Renal cortical epithelial cell (primary cell): ENCODE measurements around the gene ATP6V1G3. TPM values are rescaled to one million over a fixed set of nuclear protein-coding genes. Genes with fewer than 3 reads are reported as not detected.
"Not testable (repeated sequence)": the region's sequence is repeated elsewhere in the genome, so short reads cannot be mapped to it uniquely, and the experiment has no call there.

ENCODE experiments used
- DNase-seq: peaks from one replicate; pipeline ENCODE4 v3.0.0-alpha.2; 2011; ENCODE audit warnings: low read depth
- total RNA-seq: library from RNA; depleted of rRNA; stranded (reverse); fragments of >200 nt; gene quantifications from 2 replicates; pipeline ENCODE4 v1.2.3, GENCODE V29; 2014

ATP6V1G3 gene
- total RNA-seq, 1 donor from 2014 or later: not detected

DNA sequence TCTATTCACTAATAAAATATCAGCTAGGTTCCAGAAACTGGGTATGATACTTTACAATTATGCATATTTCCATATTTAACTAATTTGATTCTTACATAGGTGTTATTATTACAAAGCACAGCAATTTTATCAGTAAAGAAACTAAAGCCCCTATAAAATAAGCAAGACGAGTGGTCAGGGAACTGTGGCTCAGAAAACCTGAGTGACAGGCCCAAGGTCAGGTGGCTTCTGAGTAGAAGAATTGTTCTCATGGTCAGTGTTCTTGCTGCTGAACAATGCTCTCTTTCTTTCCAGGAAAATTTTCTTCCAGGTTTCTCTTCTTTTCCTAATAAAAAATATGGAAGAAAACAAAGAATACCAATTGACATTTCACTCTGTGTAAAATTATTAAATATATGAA, 2.2 kb upstream of the ATP6V1G3 start:
- no peak for DNase-seq

DNA sequence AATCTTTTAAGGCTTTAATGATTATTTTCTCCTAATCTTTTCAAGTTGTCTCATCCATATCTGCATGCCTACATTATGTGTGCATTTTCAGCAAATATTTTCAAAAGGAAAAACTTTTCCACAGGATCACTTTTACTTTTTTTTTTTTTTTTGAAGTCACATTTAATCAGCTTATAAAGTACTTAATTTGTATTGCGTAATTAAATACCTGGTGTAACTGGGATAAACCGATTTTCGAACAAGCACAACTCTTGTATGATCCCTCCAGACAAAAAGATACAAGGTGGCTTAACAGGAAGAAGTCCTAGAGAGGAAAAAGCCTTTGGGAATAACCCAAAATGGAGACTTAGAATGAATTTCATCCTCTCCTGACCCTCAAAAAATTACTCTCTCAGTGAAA, 1.3 kb upstream of the ATP6V1G3 start:
- no peak for DNase-seq

- DNase-seq: no peak
Observed at GRCh38 chr1:198538579-198539364, 1.7 kb downstream of the ATP6V1G3 start.

DNA sequence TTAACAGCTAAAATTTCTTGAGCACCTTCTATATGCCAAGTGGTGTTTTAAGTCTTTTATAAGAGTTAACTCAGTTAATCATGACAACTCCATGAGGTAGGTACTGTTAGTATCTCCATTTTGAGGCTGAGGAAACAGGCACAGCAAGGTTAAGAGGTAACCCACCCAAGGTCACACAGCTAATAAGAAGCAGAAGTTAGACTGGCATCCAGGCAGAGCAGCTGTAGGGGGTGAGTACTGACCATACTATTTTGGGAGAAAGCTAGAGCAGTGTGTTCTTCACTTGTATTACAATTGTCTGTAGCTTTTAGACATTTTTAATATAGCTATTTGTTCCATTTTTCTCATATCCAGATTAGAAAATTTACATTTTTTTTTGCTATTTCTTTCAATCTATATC, 4.8 kb downstream of the ATP6V1G3 start:
- DNase-seq: no peak

DNA sequence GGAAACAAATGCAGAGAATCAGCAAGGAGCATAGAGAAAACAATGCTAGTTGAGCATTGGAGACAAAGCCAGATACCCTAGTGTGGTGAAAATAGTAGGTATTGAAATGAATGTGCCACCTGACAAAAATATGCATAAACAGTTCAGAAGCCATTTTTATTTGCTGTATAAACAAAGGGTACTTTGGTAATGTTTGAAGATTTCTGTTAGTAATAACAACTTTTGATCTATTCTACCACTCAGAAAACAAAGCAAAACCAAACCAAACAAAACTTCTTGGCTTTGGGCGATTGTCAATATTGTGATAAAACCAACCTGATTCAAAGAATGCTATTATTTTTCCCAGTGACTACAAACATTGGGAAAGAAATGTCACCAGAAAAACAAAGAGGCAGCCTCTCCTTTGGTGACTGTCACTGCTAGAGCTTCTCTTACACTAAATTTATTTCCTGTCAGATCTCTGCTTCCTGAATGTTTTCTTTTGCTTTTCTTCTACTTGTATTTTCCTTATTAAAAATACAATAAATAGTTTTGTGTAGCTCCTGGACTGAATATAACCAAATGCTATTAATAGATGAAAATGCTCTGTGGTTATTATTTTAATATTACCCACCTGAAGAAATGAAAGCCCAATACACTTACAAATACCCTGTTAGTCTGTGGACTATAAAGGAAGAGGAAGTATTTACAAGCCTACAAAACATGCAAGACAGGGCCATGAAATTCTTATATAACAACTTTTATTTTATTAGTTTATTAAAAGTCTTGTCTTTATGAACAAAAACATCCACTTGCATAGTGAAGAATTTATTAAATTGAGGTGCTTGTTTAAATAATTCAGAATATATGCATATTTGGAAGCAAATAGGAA, 5.7 kb downstream of the ATP6V1G3 start:
- DNase-seq: no peak

DNA sequence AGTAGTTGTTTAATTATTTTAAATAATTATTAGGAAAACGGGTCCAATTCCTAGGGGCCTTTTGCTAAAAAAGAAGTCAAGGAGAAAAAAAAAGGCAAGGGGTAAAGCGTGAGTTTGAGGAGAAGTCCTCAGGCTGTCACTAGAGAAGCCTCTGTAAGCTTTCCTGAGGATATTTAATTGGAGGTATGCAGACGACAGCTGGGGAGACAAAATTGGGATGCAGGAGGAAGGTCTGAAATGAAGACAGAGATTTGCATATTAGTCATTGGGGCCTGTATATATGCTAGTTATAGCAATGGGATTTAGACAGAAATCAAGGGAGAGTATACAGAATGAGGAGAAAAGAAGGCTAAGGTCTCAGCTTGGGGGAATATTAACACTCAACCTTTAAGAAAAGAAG, 8.6 kb downstream of the ATP6V1G3 start:
- no peak for DNase-seq

GRCh38 chr1:198530953-198531352, 9.5 kb downstream of the ATP6V1G3 start:
- DNase-seq: no peak

DNA sequence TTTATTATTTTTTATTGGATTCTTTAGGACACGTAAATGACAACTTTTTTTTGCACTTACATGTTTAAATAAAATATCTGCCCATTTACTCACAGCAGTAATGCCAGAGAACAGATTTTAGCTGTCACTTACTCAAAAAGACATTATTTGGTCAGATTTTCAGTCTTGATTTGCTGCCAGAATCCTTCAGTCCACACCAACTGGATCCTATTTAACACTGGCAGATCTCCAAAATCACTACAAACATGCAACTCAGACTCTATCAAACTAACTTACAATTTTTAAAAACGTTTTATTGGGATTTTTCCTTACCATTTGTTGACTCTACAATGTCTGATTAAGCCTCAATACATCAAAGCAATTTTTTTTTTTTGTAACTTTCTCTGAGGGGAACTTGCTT, 11.1 kb downstream of the ATP6V1G3 start:
- peak; percentile 30 for DNase-seq

- no peak for DNase-seq
Observed at GRCh38 chr1:198528364-198528763, 12.1 kb downstream of the ATP6V1G3 start.

DNA sequence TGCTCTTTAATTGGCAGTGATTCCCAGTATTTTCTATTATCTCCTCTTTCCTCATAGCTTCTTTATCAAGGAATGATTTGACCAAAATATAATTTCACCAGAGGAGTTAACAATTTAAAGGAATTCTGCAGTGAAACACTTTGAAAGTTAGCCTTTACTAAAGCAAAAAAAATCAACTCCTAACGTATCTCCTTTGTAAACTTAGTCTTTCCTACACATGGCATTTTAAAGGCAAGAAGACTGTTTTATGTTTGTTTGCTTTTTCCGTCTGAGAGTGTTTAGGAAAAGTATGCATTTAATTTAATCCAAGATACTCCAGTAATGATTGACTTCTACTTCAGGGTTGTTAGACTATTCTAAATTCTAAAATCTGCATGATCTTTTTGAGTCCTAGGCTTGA, 15.9 kb downstream of the ATP6V1G3 start:
- DNase-seq: no peak

DNA sequence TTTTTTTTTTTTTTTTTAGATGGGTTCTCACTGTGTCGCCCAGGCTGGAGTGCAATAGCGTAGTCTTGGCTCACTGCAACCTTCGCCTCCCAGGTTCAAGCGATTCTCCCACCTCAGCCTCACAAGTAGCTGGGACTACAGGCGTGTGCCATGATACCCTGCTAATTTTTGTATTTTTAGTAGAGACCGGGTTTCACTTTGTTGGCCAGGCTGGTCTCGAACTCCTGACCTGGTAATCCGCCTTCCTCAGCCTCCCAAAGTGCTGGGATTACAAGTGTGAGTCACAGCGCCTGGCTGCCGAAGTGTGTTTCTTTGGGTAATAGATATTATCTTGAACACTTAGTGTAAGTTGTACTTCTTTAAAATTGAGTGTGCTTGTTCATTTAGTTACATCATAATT, 16.4 kb downstream of the ATP6V1G3 start:
- not testable (repeated sequence) for DNase-seq

DNA sequence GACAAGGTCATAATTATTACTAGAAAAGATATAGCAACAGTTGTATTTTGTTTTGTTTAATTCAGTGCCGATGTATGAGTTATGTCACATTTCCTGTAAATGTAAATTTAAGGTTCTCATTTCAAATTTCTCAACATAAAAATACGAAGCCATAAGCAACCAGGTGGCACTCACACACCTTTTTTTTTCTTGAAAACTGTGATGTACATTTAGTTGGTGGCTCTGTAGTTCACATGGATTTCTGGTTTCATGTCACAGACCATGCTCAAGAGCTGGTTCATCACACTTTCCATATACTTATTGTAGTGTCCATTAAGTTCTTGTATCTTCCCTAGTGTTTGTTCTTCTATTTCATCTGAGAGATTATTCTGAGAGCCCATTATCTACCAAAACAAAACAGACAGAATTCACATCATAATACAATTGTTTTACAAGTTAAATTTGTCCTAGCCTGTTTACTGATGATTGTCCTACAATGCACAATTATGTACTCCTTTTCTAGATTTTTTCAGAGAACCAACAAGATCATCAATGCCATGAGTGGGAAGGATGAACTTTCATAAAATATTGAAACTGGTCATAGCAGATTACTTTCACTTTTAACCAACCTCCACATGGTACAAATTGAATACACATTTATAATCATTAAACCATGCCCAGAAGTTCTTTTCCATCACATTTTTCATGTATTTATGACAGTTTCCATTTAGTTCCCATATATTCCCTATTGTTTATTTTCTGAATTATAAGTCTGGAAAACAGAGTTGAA, 17.1 kb downstream of the ATP6V1G3 start:
- DNase-seq: no peak

GRCh38 chr1:198520524-198521254, 19.8 kb downstream of the ATP6V1G3 start:
- peak; percentile 30 for DNase-seq

- no peak for DNase-seq
Observed at GRCh38 chr1:198519639-198520501, 20.6 kb downstream of the ATP6V1G3 start.

DNA sequence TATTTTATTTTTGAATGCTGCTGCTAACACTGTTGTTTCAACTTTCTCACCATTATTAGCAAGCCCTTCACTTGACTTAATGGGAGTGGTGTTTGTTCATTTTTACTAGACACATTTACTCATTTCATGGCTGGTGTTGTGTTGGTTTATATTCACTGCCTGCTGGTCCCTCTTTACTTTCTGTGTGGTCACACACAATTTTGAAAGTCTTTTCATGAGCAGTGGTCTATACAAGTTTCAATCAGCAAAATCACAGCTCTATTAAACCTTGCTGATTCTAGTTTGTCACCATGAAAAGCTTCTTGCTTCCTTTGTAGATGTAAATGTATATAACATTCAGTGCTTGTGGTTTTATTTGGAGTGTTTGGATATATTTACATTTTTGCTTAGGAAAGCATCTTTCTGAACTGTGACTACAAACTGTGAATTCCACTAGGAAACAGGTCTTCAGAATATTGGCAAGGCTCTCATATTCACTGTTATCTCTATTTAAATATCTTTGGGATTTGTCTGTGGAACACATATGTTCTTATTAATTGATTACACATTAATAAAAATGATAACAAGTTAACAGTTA, 22.8 kb downstream of the ATP6V1G3 start:
- DNase-seq: no peak

DNA sequence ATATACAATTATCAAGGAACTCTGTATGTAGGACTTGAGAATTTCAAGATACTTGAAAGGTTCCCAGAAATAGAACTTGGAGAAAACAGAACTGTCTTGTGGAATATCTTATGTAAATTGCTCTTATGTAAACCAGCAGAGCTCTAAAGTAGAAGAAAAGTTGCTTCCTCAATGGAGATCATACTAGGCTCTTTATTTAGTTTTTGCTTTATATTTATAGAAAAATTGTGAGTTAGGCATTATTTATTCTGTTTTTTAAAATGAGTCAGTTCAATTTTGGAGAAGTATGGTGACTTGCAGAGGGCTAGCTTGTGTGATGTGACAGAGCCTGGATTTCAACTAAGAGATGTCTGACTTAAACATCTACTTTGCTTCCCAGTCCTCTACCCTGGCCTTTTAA, 40.4 kb downstream of the ATP6V1G3 start:
- no peak for DNase-seq

DNA sequence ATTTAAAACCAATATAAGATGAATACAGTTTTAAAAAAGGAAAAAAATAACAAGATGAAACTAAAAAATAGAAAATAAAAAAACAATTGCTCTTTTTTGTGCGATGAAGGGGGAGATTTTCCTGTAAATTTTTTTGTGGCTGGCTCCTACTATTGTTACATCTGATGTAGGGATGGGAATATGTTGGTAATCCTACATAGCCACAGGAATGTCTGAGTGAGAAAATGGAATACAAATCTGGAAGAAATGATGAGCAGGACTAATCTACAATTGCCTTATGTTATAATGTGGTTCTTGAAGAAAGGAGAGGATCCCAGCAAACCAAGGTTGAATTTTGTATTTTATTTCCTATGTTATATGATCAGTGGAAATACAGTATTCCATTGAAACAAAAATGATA, 40.9 kb downstream of the ATP6V1G3 start:
- no peak for DNase-seq

GRCh38 chr1:198498881-198499280, 41.6 kb downstream of the ATP6V1G3 start:
- peak; percentile 52 for DNase-seq

DNA sequence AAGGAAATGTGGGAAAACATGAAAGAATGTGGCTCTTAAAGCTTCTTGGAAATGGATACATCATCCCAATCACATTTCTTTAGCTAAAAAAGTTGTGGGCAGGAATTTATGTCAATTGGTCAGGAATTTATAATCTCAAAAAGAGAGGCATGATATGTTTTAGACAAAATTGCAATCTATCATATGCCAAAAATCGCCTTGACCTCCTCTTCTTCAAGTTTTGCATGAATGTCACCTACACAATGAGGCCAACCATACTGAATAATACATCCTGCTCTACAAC, 42.4 kb downstream of the ATP6V1G3 start:
- no peak for DNase-seq

GRCh38 chr1:198497326-198498102, 43.0 kb downstream of the ATP6V1G3 start:
- peak; percentile 59 for DNase-seq
